Nephron (organoid): ENCODE data around the gene FBXO17.
A peak's percentile ranks its signal among the peaks of the same experiment; 100 is the strongest.

Source experiments
- H3K27ac Mint-ChIP-seq, 3 experiments: 2 replicates each; pipeline ENCODE4 v1.8.0; 2020; ENCODE audit warnings: mixed read lengths in 3 of 3, mild to moderate bottlenecking in 2 of 3, moderate library complexity in 1 of 3
- H3K27me3 Mint-ChIP-seq: 2 replicates; pipeline ENCODE4 v1.8.0; 2021; ENCODE audit warnings: low read depth, mild to moderate bottlenecking, moderate library complexity, mixed read lengths
- H3K36me3 Mint-ChIP-seq: 2 replicates; pipeline ENCODE4 v1.8.0; 2020; ENCODE audit warnings: low read depth, mixed read lengths
- H3K4me1 Mint-ChIP-seq: 2 replicates; pipeline ENCODE4 v1.8.0; 2020; ENCODE audit warnings: mixed read lengths
- H3K4me3 Mint-ChIP-seq, 3 experiments: 2 replicates each; pipeline ENCODE4 v1.8.0; 2020; ENCODE audit warnings: mild to moderate bottlenecking in 3 of 3, mixed read lengths in 3 of 3, moderate library complexity in 2 of 3
- H3K9me3 Mint-ChIP-seq: 2 replicates; pipeline ENCODE4 v1.8.0; 2020; ENCODE audit warnings: mixed read lengths
- CTCF ChIP-seq, 3 experiments: fragments of 200-600 bp; sonication (generic); IDR thresholded peaks; one replicate each; pipeline ENCODE4 v1.5.0; 2021; ENCODE audit warnings: antibody characterized with exemption in 3 of 3; ENCODE audit not compliant: unreplicated experiment in 3 of 3

FBXO17 gene

GRCh38 chr19:38921420-38922274 lies 53.9 kb downstream of the FBXO17 start:
- Mint-ChIP-seq H3K27me3 (no peaks in the 10 kb centered on the region), H3K4me3 (no peak overlapping the region), H3K4me1 (peaks cover 4% of the 10 kb centered on the region), H3K27ac (no peak overlapping the region), H3K36me3 (peaks cover 26% of the 10 kb centered on the region), H3K9me3 (no peaks in the 10 kb centered on the region)
- TF ChIP-seq CTCF (IDR thresholded peaks at IDR 0.05; ENCODE audit: unreplicated experiment in 3 of 3): no peak

- peaks cover 4% of the 10 kb centered on the region for H3K4me1 Mint-ChIP-seq
- H3K36me3 Mint-ChIP-seq: peaks cover 26% of the 10 kb centered on the region
- no peak for TF ChIP-seq CTCF (IDR thresholded peaks at IDR 0.05; ENCODE audit: unreplicated experiment in 3 of 3)
- H3K27me3 Mint-ChIP-seq: no peaks in the 10 kb centered on the region
- no peak overlapping the region for H3K4me3 Mint-ChIP-seq
- no peaks in the 10 kb centered on the region for H3K9me3 Mint-ChIP-seq
- H3K27ac Mint-ChIP-seq: no peak overlapping the region
Observed at GRCh38 chr19:38920602-38921419, 54.7 kb downstream of the FBXO17 start.

GRCh38 chr19:38919837-38920601 lies 55.5 kb downstream of the FBXO17 start:
- Mint-ChIP-seq H3K4me3 (no peak overlapping the region), H3K36me3 (peaks cover 21% of the 10 kb centered on the region), H3K27ac (peak overlapping the region in 1 of 3 experiments; percentile 2), H3K4me1 (peaks cover 4% of the 10 kb centered on the region), H3K9me3 (no peaks in the 10 kb centered on the region), H3K27me3 (no peaks in the 10 kb centered on the region)
- no peak for TF ChIP-seq CTCF (IDR thresholded peaks at IDR 0.05; ENCODE audit: unreplicated experiment in 3 of 3)

- H3K4me1 Mint-ChIP-seq: peaks cover 4% of the 10 kb centered on the region
- no peaks in the 10 kb centered on the region for H3K27me3 Mint-ChIP-seq
- H3K27ac Mint-ChIP-seq: no peak overlapping the region
- TF ChIP-seq CTCF (IDR thresholded peaks at IDR 0.05; ENCODE audit: unreplicated experiment in 3 of 3): no peak
- H3K9me3 Mint-ChIP-seq: no peaks in the 10 kb centered on the region
- H3K4me3 Mint-ChIP-seq: no peak overlapping the region
- peaks cover 12% of the 10 kb centered on the region for H3K36me3 Mint-ChIP-seq
Observed at GRCh38 chr19:38918526-38918925, 57.0 kb downstream of the FBXO17 start.

- no peaks in the 10 kb centered on the region for H3K9me3 Mint-ChIP-seq
- H3K4me1 Mint-ChIP-seq: peaks cover 6% of the 10 kb centered on the region
- no peaks in the 10 kb centered on the region for H3K27me3 Mint-ChIP-seq
- peaks cover 12% of the 10 kb centered on the region for H3K36me3 Mint-ChIP-seq
- H3K27ac Mint-ChIP-seq: peak overlapping the region in 1 of 3 experiments; percentile 22
- no peak for TF ChIP-seq CTCF (IDR thresholded peaks at IDR 0.05; ENCODE audit: unreplicated experiment in 3 of 3)
- H3K4me3 Mint-ChIP-seq: no peak overlapping the region
Observed at GRCh38 chr19:38917921-38918491, 57.5 kb downstream of the FBXO17 start.
